ENCODE data around the gene MYLK.

DNA sequence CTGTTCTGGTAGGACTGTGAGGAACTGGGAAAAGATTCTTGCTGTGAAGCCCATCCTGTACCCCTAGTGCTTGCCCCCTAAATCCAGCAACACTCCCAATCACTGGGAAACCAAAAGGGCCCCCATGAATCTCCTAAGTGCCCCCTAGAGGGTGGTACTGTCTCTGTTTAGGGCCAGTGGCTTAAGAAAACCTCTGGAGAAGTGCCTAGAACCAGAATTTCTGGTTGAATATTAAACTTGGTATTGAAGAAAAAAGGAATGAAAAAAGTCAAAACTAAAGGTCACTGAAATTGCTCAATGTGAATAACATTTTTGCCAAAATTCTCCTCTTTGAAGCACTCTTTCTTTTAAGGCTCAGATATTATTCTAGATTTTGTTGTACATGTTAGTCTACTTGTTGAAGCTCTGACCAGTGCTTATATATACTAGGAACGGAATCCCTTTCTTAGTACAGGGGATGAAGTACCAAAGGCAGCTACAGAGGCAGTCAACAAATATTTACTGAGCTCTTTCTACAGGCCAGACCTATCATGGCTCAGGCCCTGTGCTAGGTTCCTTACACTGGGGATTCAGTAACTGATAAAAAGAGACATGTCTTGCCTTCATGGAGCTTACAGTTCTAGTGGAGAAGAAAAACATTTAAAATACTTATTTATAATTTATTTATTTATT lies 138.8 kb downstream of the MYLK start:
- TF ChIP-seq POLR2AphosphoS5 (IDR thresholded peaks at IDR 0.05; ENCODE audit: low read depth, low read length) (no peak), SIN3A (IDR thresholded peaks at IDR 0.05; ENCODE audit: borderline replicate concordance, insufficient read depth, low read length) (no peak)

Measured in PFSK-1 (cell line).